AG04450 (cell line): ENCODE results near the gene GNA14. TPM values are rescaled to one million over a fixed set of nuclear protein-coding genes. Genes with fewer than 3 reads are reported as not detected.

Source experiments
- CTCF ChIA-PET: fragments of 300-600, 350-600 bp; formaldehyde crosslinking; extraction: SDS; loops from one replicate; lab custom pipeline; 2022; ENCODE audit warnings: antibody characterized with exemption, inconsistent platforms; lab: Charles Lee
- POLR2A ChIA-PET: fragments of 350-600 bp; formaldehyde crosslinking; extraction: SDS; loops from one replicate; lab custom pipeline; 2021; ENCODE audit warnings: antibody characterized with exemption, inconsistent platforms; lab: Yijun Ruan, JAX
- DNase-seq: peaks from one replicate; pipeline ENCODE4 v3.0.0-alpha.2; 2011; ENCODE audit warnings: low read depth, low spot score
- H3K27ac ChIP-seq: one replicate; pipeline ENCODE4 v1.5.1; 2012; ENCODE audit warnings: low read depth, low read length, control low read depth
- H3K27me3 ChIP-seq: one replicate; pipeline ENCODE4 v1.6.0; 2012; ENCODE audit warnings: low read length; ENCODE audit not compliant: control insufficient read depth, insufficient read depth
- H3K4me3 ChIP-seq: 2 replicates; pipeline ENCODE4 v1.5.1; 2011; ENCODE audit warnings: mild to moderate bottlenecking, low read depth, low read length, control low read depth
- H3K9me3 ChIP-seq: 2 replicates; pipeline ENCODE4 v1.5.1; 2012; ENCODE audit warnings: low read length; ENCODE audit not compliant: control insufficient read depth, insufficient read depth
- CTCF ChIP-seq: IDR thresholded peaks from 2 replicates; pipeline ENCODE4 v1.5.1; 2011; ENCODE audit warnings: low read depth, low read length, control low read depth, inconsistent platforms
- polyA plus RNA-seq: library from polyadenylated mRNA; depleted of rRNA; stranded (reverse); fragments of >200 nt; gene quantifications from 2 replicates; pipeline ENCODE4 v1.2.3, GENCODE V29; 2011

GNA14 gene
- polyA plus RNA-seq, 1 experiment, result 0.11 TPM

GRCh38 chr9:77661566-77662085 lies 13.5 kb upstream of the GNA14 start:
- no peak overlapping the region for H3K27ac ChIP-seq
- no peak overlapping the region for H3K4me3 ChIP-seq
- no peaks in the 10 kb centered on the region for H3K9me3 ChIP-seq
- POLR2A ChIA-PET, result no interaction called here
- DNase-seq, result no peak
- TF ChIP-seq CTCF, result no peak
- peaks cover 2% of the 10 kb centered on the region for H3K27me3 ChIP-seq
- CTCF ChIA-PET, result interaction anchor here (0.7 kb wide), 1 partner anchor 204 kb away, joined by 3 read pairs; no protein-coding TSS in a partner anchor

- Histone ChIP-seq H3K27me3 (peaks cover 2% of the 10 kb centered on the region), H3K9me3 (no peaks in the 10 kb centered on the region), H3K4me3 (no peak overlapping the region), H3K27ac (no peak overlapping the region)
- DNase-seq, result no peak
- no peak for TF ChIP-seq CTCF
- ChIA-PET CTCF (no interaction called here), POLR2A (no interaction called here)
Measured at GRCh38 chr9:77659926-77660325, 11.8 kb upstream of the GNA14 start.

GRCh38 chr9:77651203-77651602 lies 3.1 kb upstream of the GNA14 start:
- Histone ChIP-seq H3K9me3 (peaks cover 8% of the 10 kb centered on the region; the same call in 1 of the 2 replicates), H3K27ac (no peak overlapping the region), H3K27me3 (peaks cover 36% of the 10 kb centered on the region), H3K4me3 (no peak overlapping the region)
- no peak for TF ChIP-seq CTCF
- DNase-seq, result no peak
- POLR2A ChIA-PET, result no interaction called here
- CTCF ChIA-PET, result interaction anchor here (1.1 kb wide), 1 partner anchor 218 kb away, joined by 3 read pairs; no protein-coding TSS in a partner anchor

- Histone ChIP-seq H3K9me3 (peaks cover 8% of the 10 kb centered on the region; the same call in 1 of the 2 replicates), H3K4me3 (no peak overlapping the region), H3K27me3 (peaks cover 44% of the 10 kb centered on the region), H3K27ac (no peak overlapping the region)
- ChIA-PET CTCF (interaction anchor here (0.6 to 2.5 kb wide), 5 partner anchors 11 to 624 kb away, joined by 3 to 8 read pairs (median 4); no protein-coding TSS in a partner anchor), POLR2A (no interaction called here)
- no peak for DNase-seq
- TF ChIP-seq CTCF, result peak; percentile 36; the same call in 1 of the 2 replicates
Measured at GRCh38 chr9:77649109-77649812, 1.1 kb upstream of the GNA14 start.
